Immature natural killer cell (primary cell): ENCODE measurements around the gene PLK5. TPM values are rescaled to one million over a fixed set of nuclear protein-coding genes. Genes with fewer than 3 reads are reported as not detected.
"Not testable (repeated sequence)": the region's sequence is repeated elsewhere in the genome, so short reads cannot be mapped to it uniquely, and the experiment has no call there.

Source experiments
- DNase-seq, 3 donors: peaks; one replicate each; pipeline ENCODE4 v3.0.0; 2022; ENCODE audit warnings: mixed read lengths in 1 of 3
- H3K27ac Mint-ChIP-seq, 6 donors: one replicate each; pipeline ENCODE4 v1.8.0; 2020; ENCODE audit warnings: mixed read lengths in 6 of 6, mild to moderate bottlenecking in 5 of 6, inconsistent platforms in 4 of 6, moderate library complexity in 3 of 6
- H3K27me3 Mint-ChIP-seq, 3 donors: one replicate each; pipeline ENCODE4 v1.8.0; 2020 to 2021; ENCODE audit warnings: low read depth in 3 of 3, mild to moderate bottlenecking in 3 of 3, mixed read lengths in 3 of 3, moderate library complexity in 3 of 3, inconsistent platforms in 1 of 3
- H3K36me3 Mint-ChIP-seq, 3 donors: one replicate each; pipeline ENCODE4 v1.8.0; 2020; ENCODE audit warnings: mixed read lengths in 3 of 3, inconsistent platforms in 2 of 3, mild to moderate bottlenecking in 2 of 3
- H3K4me1 Mint-ChIP-seq, 2 donors: one replicate each; pipeline ENCODE4 v1.8.0; 2020; ENCODE audit warnings: inconsistent platforms in 2 of 2, mild to moderate bottlenecking in 2 of 2, mixed read lengths in 2 of 2, moderate library complexity in 1 of 2
- H3K4me3 Mint-ChIP-seq, 5 donors: one replicate each; pipeline ENCODE4 v1.8.0; 2020; ENCODE audit warnings: mild to moderate bottlenecking in 5 of 5, mixed read lengths in 5 of 5, inconsistent platforms in 3 of 5, moderate library complexity in 3 of 5
- H3K9me3 Mint-ChIP-seq, 6 donors: one replicate each; pipeline ENCODE4 v1.8.0; 2020; ENCODE audit warnings: mild to moderate bottlenecking in 6 of 6, mixed read lengths in 6 of 6, inconsistent platforms in 4 of 6, moderate library complexity in 3 of 6
- polyA plus RNA-seq, 3 donors: library from polyadenylated mRNA; unstranded; fragments of 300-500 nt; fragmentation: Illumina TruSeq; gene quantifications; one replicate each; pipeline ENCODE4 v1.2.3, GENCODE V29; 2021

Gene PLK5, protein sequence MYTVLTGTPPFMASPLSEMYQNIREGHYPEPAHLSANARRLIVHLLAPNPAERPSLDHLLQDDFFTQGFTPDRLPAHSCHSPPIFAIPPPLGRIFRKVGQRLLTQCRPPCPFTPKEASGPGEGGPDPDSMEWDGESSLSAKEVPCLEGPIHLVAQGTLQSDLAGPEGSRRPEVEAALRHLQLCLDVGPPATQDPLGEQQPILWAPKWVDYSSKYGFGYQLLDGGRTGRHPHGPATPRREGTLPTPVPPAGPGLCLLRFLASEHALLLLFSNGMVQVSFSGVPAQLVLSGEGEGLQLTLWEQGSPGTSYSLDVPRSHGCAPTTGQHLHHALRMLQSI
- not detected for polyA plus RNA-seq

DNA sequence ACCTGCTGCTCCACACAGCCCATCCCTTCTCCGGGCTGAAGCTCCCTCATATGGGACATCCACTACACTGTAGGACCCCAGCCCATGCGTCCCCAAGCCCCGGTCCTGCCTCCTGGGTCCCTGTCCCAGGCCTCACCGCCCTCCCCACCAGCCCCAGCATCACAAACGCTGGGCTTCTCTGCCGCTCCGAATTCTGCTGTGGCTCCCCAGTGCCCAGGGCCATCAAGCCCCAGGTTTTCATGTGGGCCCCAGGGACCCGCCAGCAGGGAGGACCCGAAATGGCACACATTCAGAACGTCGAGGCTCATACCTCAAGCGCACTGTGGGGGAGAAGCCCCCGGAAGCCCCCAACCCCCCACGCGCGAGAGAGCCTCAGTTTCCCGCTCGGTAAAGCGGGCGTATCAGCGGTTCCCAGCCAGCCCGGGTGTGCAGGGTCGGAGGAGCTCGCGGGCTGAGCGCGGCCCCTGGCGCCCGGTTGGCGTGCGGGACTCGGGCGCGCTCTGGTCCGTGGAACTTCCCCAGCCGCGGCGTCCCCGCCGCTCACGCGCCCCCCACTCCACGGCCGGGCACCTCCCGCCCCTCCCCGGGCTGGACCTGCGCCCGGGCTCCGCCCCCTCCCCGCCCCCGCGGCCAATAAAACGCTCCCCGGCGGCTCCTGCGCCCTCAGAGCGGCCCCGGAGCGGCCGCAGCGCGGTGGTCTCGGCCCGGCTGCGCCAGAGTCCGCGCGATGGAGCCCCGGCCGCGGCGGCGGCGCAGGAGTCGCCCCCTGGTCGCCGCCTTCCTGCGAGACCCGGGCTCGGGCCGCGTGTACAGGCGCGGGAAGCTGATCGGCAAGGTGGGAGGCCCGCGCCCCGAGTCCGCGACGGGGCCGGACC, at the start of gene PLK5:
Gene PLK5, plus strand, starts transcription at position 666 of the 875 bp plus-strand sequence. CDS start 2,920 bp downstream, outside the sequence.
- Mint-ChIP-seq H3K36me3 (peaks cover 0 to 6% (median 5%) of the 10 kb centered on the region in 3 donors), H3K27ac (no peak within 1 kb of the TSS), H3K9me3 (no peaks in the 10 kb centered on the region), H3K4me1 (peaks cover 4 to 8% of the 10 kb centered on the region in 2 donors), H3K27me3 (peaks cover 9 to 14% (median 11%) of the 10 kb centered on the region in 3 donors), H3K4me3 (peak within 1 kb of the TSS in 3 of 5 donors; percentile 18 to 51 (median 31))
- no peak for DNase-seq

DNA sequence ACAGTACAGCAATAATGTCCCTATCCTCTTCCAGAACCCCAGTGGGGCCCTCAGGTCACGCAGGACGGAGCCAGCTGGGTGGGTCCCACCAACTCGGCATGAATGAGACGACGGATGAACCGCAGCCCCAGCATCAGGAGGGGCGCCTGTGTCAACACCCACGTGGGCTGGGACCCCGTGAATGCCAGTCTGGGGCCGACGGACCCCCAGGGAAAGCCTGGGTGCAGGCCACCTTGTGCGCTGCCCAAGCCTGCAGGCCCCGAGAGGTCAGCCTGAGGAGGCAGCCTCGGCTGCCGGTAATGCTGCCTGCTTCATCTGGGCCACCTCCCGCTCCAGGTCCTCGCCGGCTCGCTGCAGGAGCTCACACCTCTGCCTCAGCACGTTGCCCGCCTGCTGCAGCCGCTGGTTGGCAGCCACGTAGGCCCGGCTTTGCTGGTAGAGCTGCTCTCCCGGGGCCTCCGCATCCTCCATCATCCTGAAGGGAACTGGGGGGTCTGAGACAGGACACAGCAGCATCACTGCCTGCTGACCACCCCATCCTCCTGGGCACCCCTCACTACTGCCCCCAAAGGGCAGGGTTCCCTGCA, 49.0 kb upstream of the PLK5 start:
- Mint-ChIP-seq H3K9me3 (peaks cover 0 to 2% (median 0%) of the 10 kb centered on the region in 6 donors), H3K4me1 (peaks cover 9 to 31% of the 10 kb centered on the region in 2 donors), H3K27ac (no peak overlapping the region), H3K4me3 (no peak overlapping the region), H3K36me3 (peaks cover 0 to 9% (median 0%) of the 10 kb centered on the region in 3 donors), H3K27me3 (peaks cover 5 to 16% (median 10%) of the 10 kb centered on the region in 3 donors)
- DNase-seq: no peak

- Mint-ChIP-seq H3K27me3 (peaks cover 5 to 12% (median 10%) of the 10 kb centered on the region in 3 donors), H3K36me3 (peaks cover 0 to 9% (median 0%) of the 10 kb centered on the region in 3 donors), H3K4me1 (peaks cover 9 to 28% of the 10 kb centered on the region in 2 donors), H3K9me3 (peaks cover 0 to 2% (median 0%) of the 10 kb centered on the region in 6 donors), H3K27ac (no peak overlapping the region), H3K4me3 (no peak overlapping the region)
- DNase-seq: no peak
Observed at GRCh38 chr19:1475751-1476437, 48.0 kb upstream of the PLK5 start.

GRCh38 chr19:1477056-1477455, 46.8 kb upstream of the PLK5 start:
- not testable (repeated sequence) for H3K36me3 Mint-ChIP-seq, H3K9me3 Mint-ChIP-seq, DNase-seq
- Mint-ChIP-seq H3K4me1 (peaks cover 9 to 23% of the 10 kb centered on the region in 2 donors), H3K27ac (peak overlapping the region in 1 of 6 donors; percentile 13), H3K4me3 (peak overlapping the region; percentile 6 to 68 (median 54)), H3K27me3 (peaks cover 5 to 10% (median 8%) of the 10 kb centered on the region in 3 donors)

DNA sequence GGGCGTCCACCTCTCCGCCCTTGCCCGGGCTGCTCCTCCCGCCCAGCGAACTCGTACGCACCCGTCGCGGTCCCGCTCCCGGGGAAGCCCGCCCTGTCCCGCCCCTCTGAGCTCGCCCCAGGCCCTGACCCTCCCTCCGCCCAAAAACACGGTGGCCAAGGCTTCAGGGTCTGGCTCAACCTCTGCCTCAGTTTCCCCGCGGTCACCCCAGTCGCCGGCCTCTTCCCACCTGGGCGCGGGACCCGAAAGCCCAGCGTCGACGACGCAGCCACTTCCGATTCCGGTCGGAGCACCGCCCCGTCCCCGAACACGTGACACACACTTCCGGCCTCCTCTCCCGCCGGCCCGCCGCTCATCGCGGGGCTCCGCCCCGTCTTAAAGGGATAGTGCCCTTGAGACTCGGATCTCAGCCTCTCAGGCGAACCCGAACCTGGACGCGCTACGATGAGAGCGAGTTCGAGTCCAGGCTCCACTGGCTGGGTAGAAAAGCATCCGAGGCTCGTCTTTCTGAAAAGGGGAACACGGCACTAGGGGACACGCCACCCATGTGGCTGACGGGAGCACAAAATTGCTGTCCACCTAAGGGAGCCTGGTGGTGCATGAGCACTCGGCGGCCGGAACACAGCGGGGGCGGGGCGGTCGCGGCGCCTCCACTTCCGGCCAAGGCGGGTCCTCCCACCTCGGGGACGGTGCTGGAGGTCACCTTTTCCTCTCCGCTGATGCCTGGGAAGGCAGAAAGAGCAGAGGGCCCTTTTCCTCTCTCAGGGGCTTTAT, 44.8 kb upstream of the PLK5 start, which contains the start of gene C19orf25:
Gene C19orf25, minus strand, starts transcription at position 282 of the 774 bp plus-strand sequence. CDS start 312 bp downstream, outside the sequence.
- Mint-ChIP-seq H3K27me3 (peaks cover 3 to 8% (median 8%) of the 10 kb centered on the region in 3 donors), H3K27ac (peak within 1 kb of the TSS; percentile 93 to 98 (median 94)), H3K4me3 (peak within 1 kb of the TSS; percentile 96 to 98 (median 97)), H3K9me3 (peaks cover 0 to 2% (median 0%) of the 10 kb centered on the region in 6 donors), H3K4me1 (peaks cover 9 to 20% of the 10 kb centered on the region in 2 donors), H3K36me3 (peaks cover 0 to 9% (median 0%) of the 10 kb centered on the region in 3 donors)
- peak; percentile 88 to 90 (median 89) for DNase-seq

DNA sequence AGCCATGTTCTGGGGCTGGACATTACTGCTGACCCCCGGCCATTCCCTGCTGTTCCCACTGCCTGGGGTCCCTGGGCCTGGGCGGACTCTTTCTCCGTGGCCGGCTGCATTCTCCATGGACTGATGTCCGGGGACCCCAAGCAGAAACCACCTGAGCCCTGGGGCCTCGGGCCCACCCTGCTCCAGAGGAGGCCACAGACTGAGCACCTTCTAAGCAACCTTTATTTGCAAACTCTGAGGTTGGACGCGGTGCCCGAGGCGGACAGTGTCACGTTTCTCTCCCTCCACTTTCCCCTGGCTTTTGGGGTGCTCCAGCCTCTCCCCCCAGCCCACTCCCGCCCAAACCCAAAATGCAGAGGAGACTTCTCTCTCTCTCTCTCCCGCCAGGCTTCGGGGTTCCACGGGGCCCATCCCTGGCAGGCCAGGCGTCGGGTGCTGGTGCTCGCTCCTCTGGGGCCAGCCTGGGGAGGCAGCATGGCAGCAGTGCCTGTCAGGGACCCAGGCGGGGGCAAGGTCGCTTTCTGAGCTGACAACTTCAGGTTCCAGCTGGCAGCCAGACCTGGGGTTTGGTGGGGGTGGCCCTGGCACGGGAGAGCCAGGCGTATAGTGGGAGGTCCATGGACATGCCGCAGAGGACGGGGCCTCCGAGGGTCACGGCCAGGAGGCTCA, 42.5 kb upstream of the PLK5 start:
- H3K36me3 Mint-ChIP-seq: peaks cover 0 to 9% (median 0%) of the 10 kb centered on the region in 3 donors
- no peak for DNase-seq
- H3K9me3 Mint-ChIP-seq: no peaks in the 10 kb centered on the region
- no peak overlapping the region for H3K27ac Mint-ChIP-seq
- H3K4me3 Mint-ChIP-seq: no peak overlapping the region
- H3K4me1 Mint-ChIP-seq: peaks cover 9 to 19% of the 10 kb centered on the region in 2 donors
- peaks cover 3 to 8% (median 5%) of the 10 kb centered on the region in 3 donors for H3K27me3 Mint-ChIP-seq

DNA sequence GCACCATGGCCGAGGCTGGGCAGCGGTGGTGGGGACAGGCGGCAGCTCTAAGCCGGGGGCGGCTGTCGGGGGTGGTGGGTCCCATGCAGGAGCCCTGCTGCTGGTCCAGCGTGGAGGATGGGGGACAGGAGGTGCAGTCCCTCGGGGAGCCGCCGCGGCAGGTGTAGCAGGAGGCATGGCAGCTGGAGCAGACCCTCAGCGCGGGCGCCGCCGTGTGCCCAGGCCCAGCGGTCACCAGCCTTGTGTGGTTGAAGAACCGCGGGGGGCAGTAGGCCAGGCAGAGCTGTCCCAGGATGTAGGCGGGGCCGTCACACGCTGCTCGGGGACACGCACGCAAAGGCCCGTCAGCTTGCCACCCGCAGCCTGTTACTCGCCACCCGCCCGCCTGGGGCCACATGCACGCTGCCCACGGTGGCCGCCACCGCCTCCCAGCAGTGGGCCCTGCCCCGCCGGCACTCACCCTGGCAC, 42.0 kb upstream of the PLK5 start:
- peaks cover 0 to 9% (median 0%) of the 10 kb centered on the region in 3 donors for H3K36me3 Mint-ChIP-seq
- no peak for DNase-seq
- H3K9me3 Mint-ChIP-seq: no peaks in the 10 kb centered on the region
- H3K27ac Mint-ChIP-seq: no peak overlapping the region
- H3K27me3 Mint-ChIP-seq: peaks cover 3 to 8% (median 5%) of the 10 kb centered on the region in 3 donors
- peaks cover 9 to 19% of the 10 kb centered on the region in 2 donors for H3K4me1 Mint-ChIP-seq
- H3K4me3 Mint-ChIP-seq: no peak overlapping the region

GRCh38 chr19:1482361-1483130, 41.3 kb upstream of the PLK5 start:
- H3K4me1 Mint-ChIP-seq: peaks cover 9 to 12% of the 10 kb centered on the region in 2 donors
- H3K36me3 Mint-ChIP-seq: peaks cover 0 to 4% (median 0%) of the 10 kb centered on the region in 3 donors
- peaks cover 3 to 8% (median 5%) of the 10 kb centered on the region in 3 donors for H3K27me3 Mint-ChIP-seq
- peak overlapping the region in 1 of 6 donors; percentile 42 for H3K27ac Mint-ChIP-seq
- no peak for DNase-seq
- no peak overlapping the region for H3K4me3 Mint-ChIP-seq
- no peaks in the 10 kb centered on the region for H3K9me3 Mint-ChIP-seq

GRCh38 chr19:1483131-1483978, 40.5 kb upstream of the PLK5 start:
- no peak overlapping the region for H3K27ac Mint-ChIP-seq
- DNase-seq: no peak
- no peaks in the 10 kb centered on the region for H3K9me3 Mint-ChIP-seq
- no peak overlapping the region for H3K4me3 Mint-ChIP-seq
- peaks cover 0 to 4% (median 0%) of the 10 kb centered on the region in 3 donors for H3K36me3 Mint-ChIP-seq
- peaks cover 3 to 8% (median 5%) of the 10 kb centered on the region in 3 donors for H3K27me3 Mint-ChIP-seq
- peaks cover 6 to 9% of the 10 kb centered on the region in 2 donors for H3K4me1 Mint-ChIP-seq

GRCh38 chr19:1483979-1484428, 39.9 kb upstream of the PLK5 start:
- H3K9me3 Mint-ChIP-seq: no peaks in the 10 kb centered on the region
- H3K4me1 Mint-ChIP-seq: peaks cover 4 to 6% of the 10 kb centered on the region in 2 donors
- peaks cover 0 to 3% (median 0%) of the 10 kb centered on the region in 3 donors for H3K36me3 Mint-ChIP-seq
- no peak overlapping the region for H3K4me3 Mint-ChIP-seq
- no peak for DNase-seq
- H3K27me3 Mint-ChIP-seq: peaks cover 3 to 7% (median 4%) of the 10 kb centered on the region in 3 donors
- no peak overlapping the region for H3K27ac Mint-ChIP-seq
